CD4-positive, alpha-beta T cell treated with Interferon alpha-2 for 1 hour (primary cell): Measurements from ENCODE around the gene SORL1.

ENCODE experiments used
- DNase-seq, 2 donors: peaks; one replicate each; pipeline ENCODE4 v3.0.0-alpha.2; 2020 to 2022

Gene SORL1

GRCh38 chr11:121512468-121513465, 60.7 kb downstream of the SORL1 start:
- DNase-seq, result no peak

GRCh38 chr11:121513807-121514206, 61.7 kb downstream of the SORL1 start:
- no peak for DNase-seq

GRCh38 chr11:121514432-121515334, 62.6 kb downstream of the SORL1 start:
- DNase-seq, result peak; percentile 15 to 31

GRCh38 chr11:121515335-121515671, 63.2 kb downstream of the SORL1 start:
- no peak for DNase-seq

- DNase-seq, result no peak
These were observed 65.9 kb downstream of the SORL1 start for GRCh38 chr11:121517996-121518395.

GRCh38 chr11:121520243-121521144, 68.4 kb downstream of the SORL1 start:
- DNase-seq, result no peak

GRCh38 chr11:121521145-121522042, 69.3 kb downstream of the SORL1 start:
- no peak for DNase-seq

GRCh38 chr11:121522043-121522941, 70.2 kb downstream of the SORL1 start:
- no peak for DNase-seq

- DNase-seq, result no peak
These were observed 71.6 kb downstream of the SORL1 start for GRCh38 chr11:121523581-121524232.

GRCh38 chr11:121524233-121524631, 72.1 kb downstream of the SORL1 start:
- DNase-seq, result no peak

GRCh38 chr11:121525376-121525775, 73.3 kb downstream of the SORL1 start:
- DNase-seq, result no peak

- no peak for DNase-seq
These were observed 78.1 kb downstream of the SORL1 start for GRCh38 chr11:121530257-121530656.

- DNase-seq, result no peak
These were observed 81.5 kb downstream of the SORL1 start for GRCh38 chr11:121533601-121534000.

- no peak for DNase-seq
These were observed 82.3 kb downstream of the SORL1 start for GRCh38 chr11:121534131-121535093.

GRCh38 chr11:121535129-121535796, 83.1 kb downstream of the SORL1 start:
- no peak for DNase-seq

GRCh38 chr11:121536126-121536525, 84.0 kb downstream of the SORL1 start:
- no peak for DNase-seq

- no peak for DNase-seq
These were observed 85.9 kb downstream of the SORL1 start for GRCh38 chr11:121538054-121538453.

- no peak for DNase-seq
These were observed 86.9 kb downstream of the SORL1 start for GRCh38 chr11:121539000-121539399.
